Activated T-helper 1 cell treated with anti-CD3 and anti-CD28 coated beads, Interleukin-12 subunit alpha, Interleukin-12 subunit beta, Interleukin-2, Interleukin-4 antibody, amounts not matched to agents 30 ng/mL and 10 ng/mL and 1 ng/mL, durations not matched to agents 14 hours and 24 hours and 36 hours (primary cell): ENCODE measurements around the gene GRID2. TPM values are rescaled to one million over a fixed set of nuclear protein-coding genes. Genes with fewer than 3 reads are reported as not detected.

ENCODE experiments used
- DNase-seq: peaks from one replicate; pipeline ENCODE4 v3.0.0; 2021; ENCODE audit warnings: low spot score
- H3K27ac Mint-ChIP-seq: one replicate; pipeline ENCODE4 v1.8.0; 2021; ENCODE audit warnings: mild to moderate bottlenecking, mixed read lengths
- H3K27me3 Mint-ChIP-seq: one replicate; pipeline ENCODE4 v1.8.0; 2022; ENCODE audit warnings: mild to moderate bottlenecking, moderate library complexity, mixed read lengths; ENCODE audit not compliant: insufficient read depth
- H3K36me3 Mint-ChIP-seq: one replicate; pipeline ENCODE4 v1.8.0; 2021; ENCODE audit warnings: low read depth, mixed read lengths
- H3K4me1 Mint-ChIP-seq: one replicate; pipeline ENCODE4 v1.8.0; 2021; ENCODE audit warnings: low read depth, mixed read lengths
- H3K4me3 Mint-ChIP-seq: one replicate; pipeline ENCODE4 v1.8.0; 2021; ENCODE audit warnings: mild to moderate bottlenecking, moderate library complexity, mixed read lengths
- H3K9me3 Mint-ChIP-seq: one replicate; pipeline ENCODE4 v1.8.0; 2021; ENCODE audit warnings: mixed read lengths
- intact Hi-C: fragments of 100-400 bp; cut with micrococcal nuclease; formaldehyde crosslinking; loops from one replicate; pipeline ENCODE4 v1.15.1; 2024
- total RNA-seq: library from RNA; stranded (reverse); gene quantifications from 2 replicates; pipeline ENCODE4 v1.2.3, GENCODE V29; 2022

Gene GRID2
- total RNA-seq = not detected in 2 replicates

- no peak within 1 kb of the TSS for H3K27ac Mint-ChIP-seq
- no peak within 1 kb of the TSS for H3K4me3 Mint-ChIP-seq
- H3K36me3 Mint-ChIP-seq = no peaks in the 10 kb centered on the region
- no peak for DNase-seq
- H3K9me3 Mint-ChIP-seq = no peaks in the 10 kb centered on the region
- H3K4me1 Mint-ChIP-seq = peaks cover 7% of the 10 kb centered on the region
- H3K27me3 Mint-ChIP-seq = peaks cover 20% of the 10 kb centered on the region
- intact Hi-C loops = no loop called here
These were observed at the start of gene GRID2 for GRCh38 chr4:92303621-92304027. GRID2 (plus strand) TSS chr4:92303966.

- no peaks in the 10 kb centered on the region for H3K27me3 Mint-ChIP-seq
- intact Hi-C loops = no loop called here
- H3K9me3 Mint-ChIP-seq = peaks cover 13% of the 10 kb centered on the region
- H3K36me3 Mint-ChIP-seq = no peaks in the 10 kb centered on the region
- H3K27ac Mint-ChIP-seq = no peak overlapping the region
- no peak overlapping the region for H3K4me3 Mint-ChIP-seq
- no peak for DNase-seq
- H3K4me1 Mint-ChIP-seq = no peaks in the 10 kb centered on the region
These were observed 49.6 kb upstream of the GRID2 start for GRCh38 chr4:92253986-92254671.

- Mint-ChIP-seq H3K27ac (no peak overlapping the region), H3K4me1 (no peaks in the 10 kb centered on the region), H3K36me3 (no peaks in the 10 kb centered on the region), H3K4me3 (no peak overlapping the region), H3K27me3 (no peaks in the 10 kb centered on the region), H3K9me3 (peaks cover 13% of the 10 kb centered on the region)
- no peak for DNase-seq
- intact Hi-C loops = no loop called here
These were observed 48.9 kb upstream of the GRID2 start for GRCh38 chr4:92254767-92255442.

GRCh38 chr4:92255920-92256244 lies 47.9 kb upstream of the GRID2 start:
- intact Hi-C loops = no loop called here
- H3K4me3 Mint-ChIP-seq = no peak overlapping the region
- no peaks in the 10 kb centered on the region for H3K36me3 Mint-ChIP-seq
- DNase-seq = no peak
- peaks cover 13% of the 10 kb centered on the region for H3K9me3 Mint-ChIP-seq
- no peaks in the 10 kb centered on the region for H3K27me3 Mint-ChIP-seq
- H3K27ac Mint-ChIP-seq = no peak overlapping the region
- no peaks in the 10 kb centered on the region for H3K4me1 Mint-ChIP-seq

- Mint-ChIP-seq H3K4me3 (no peak overlapping the region), H3K36me3 (no peaks in the 10 kb centered on the region), H3K9me3 (peaks cover 9% of the 10 kb centered on the region), H3K4me1 (no peaks in the 10 kb centered on the region), H3K27ac (no peak overlapping the region), H3K27me3 (no peaks in the 10 kb centered on the region)
- intact Hi-C loops = no loop called here
- DNase-seq = no peak
These were observed 45.6 kb upstream of the GRID2 start for GRCh38 chr4:92257931-92258857.

DNA sequence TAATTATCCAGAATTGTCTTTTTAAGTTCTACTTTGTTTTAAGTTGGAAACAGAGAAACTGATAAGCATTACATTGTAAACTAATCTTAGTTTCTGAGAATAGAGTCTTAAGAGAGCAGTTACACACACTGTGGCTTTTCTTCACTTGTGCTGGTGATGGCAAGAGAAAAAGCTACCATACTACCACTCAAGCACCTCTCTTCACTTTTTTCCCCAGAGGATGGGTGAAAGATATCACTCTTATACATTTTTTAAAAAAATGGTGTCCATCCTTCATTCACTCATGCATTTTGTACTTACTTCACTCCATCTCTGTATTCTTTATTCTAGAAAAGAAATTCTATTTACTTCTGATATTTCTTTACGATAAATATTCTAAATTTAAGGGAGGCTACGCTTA lies 42.5 kb upstream of the GRID2 start:
- Mint-ChIP-seq H3K4me3 (no peak overlapping the region), H3K4me1 (no peaks in the 10 kb centered on the region), H3K36me3 (no peaks in the 10 kb centered on the region), H3K9me3 (peaks cover 3% of the 10 kb centered on the region), H3K27me3 (no peaks in the 10 kb centered on the region), H3K27ac (no peak overlapping the region)
- DNase-seq = no peak
- intact Hi-C loops = no loop called here

DNA sequence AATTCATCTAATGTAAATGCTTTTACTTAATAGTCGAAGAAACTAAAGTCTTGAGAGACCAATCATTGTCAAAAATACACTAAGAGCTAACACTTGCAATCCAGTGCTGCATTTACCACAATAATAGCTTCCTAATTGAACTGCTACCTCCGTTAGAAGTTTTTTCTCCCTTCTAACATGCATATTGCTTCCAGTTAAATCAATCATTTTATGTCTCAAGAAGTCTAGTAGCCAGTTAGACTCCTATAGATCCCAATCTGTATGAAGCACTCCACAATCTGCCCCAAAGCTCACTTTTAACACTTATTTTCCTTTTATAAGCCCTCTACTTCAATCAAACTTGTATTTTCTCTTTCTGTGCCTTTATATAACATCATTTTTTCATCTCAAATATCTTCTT lies 41.4 kb upstream of the GRID2 start:
- intact Hi-C loops = no loop called here
- no peaks in the 10 kb centered on the region for H3K9me3 Mint-ChIP-seq
- no peak overlapping the region for H3K4me3 Mint-ChIP-seq
- no peaks in the 10 kb centered on the region for H3K27me3 Mint-ChIP-seq
- H3K36me3 Mint-ChIP-seq = no peaks in the 10 kb centered on the region
- no peak for DNase-seq
- no peak overlapping the region for H3K27ac Mint-ChIP-seq
- H3K4me1 Mint-ChIP-seq = no peaks in the 10 kb centered on the region

DNA sequence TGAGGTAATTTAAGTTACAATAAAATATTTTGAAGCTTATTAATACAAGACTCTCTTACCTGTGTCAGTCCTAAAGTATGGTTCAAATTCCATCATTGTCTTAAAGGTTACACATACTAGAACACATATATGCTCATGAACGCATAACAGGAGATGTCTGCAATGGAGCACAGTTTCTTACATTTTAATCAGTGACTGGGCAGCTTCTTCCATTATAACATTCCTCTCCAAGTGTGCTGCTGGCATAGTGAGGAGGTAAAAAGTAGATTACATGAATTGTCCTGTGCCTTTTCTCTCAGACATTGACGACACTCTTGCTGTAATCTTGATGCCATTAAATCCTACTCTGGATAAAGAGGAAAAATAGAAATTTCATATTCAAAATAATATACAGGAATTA lies 40.8 kb upstream of the GRID2 start:
- Mint-ChIP-seq H3K36me3 (no peaks in the 10 kb centered on the region), H3K4me1 (no peaks in the 10 kb centered on the region), H3K27me3 (no peaks in the 10 kb centered on the region), H3K27ac (no peak overlapping the region), H3K4me3 (no peak overlapping the region), H3K9me3 (no peaks in the 10 kb centered on the region)
- intact Hi-C loops = no loop called here
- no peak for DNase-seq

- intact Hi-C loops = no loop called here
- Mint-ChIP-seq H3K9me3 (no peaks in the 10 kb centered on the region), H3K4me1 (no peaks in the 10 kb centered on the region), H3K27ac (no peak overlapping the region), H3K36me3 (no peaks in the 10 kb centered on the region), H3K4me3 (no peak overlapping the region), H3K27me3 (no peaks in the 10 kb centered on the region)
- no peak for DNase-seq
These were observed 40.2 kb upstream of the GRID2 start for GRCh38 chr4:92263575-92263974.

DNA sequence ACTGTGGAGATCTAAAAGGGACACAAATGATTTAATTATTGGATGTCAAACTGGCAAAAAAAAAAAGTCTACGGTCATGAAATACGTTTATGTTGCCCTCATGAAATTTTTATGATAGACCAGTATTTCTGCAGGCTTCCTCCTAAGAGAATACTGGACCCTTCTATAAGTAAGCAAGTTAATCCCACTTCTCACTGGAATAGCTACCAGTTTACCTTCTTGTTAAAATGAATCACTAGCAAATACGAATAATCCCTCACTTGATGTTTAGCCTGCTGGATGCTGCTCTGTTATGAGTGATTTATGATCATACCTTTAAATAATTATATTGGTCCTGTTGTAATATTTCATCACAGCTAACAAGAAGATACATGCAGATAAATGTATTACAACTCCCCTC lies 39.6 kb upstream of the GRID2 start:
- no peaks in the 10 kb centered on the region for H3K4me1 Mint-ChIP-seq
- no peak overlapping the region for H3K4me3 Mint-ChIP-seq
- no peak for DNase-seq
- no peaks in the 10 kb centered on the region for H3K36me3 Mint-ChIP-seq
- no peaks in the 10 kb centered on the region for H3K27me3 Mint-ChIP-seq
- no peak overlapping the region for H3K27ac Mint-ChIP-seq
- no peaks in the 10 kb centered on the region for H3K9me3 Mint-ChIP-seq
- intact Hi-C loops = no loop called here

- Mint-ChIP-seq H3K9me3 (no peaks in the 10 kb centered on the region), H3K4me1 (no peaks in the 10 kb centered on the region)
- intact Hi-C loops = no loop called here
These were observed 38.7 kb upstream of the GRID2 start for GRCh38 chr4:92265021-92265420.

GRCh38 chr4:92265798-92266197 lies 38.0 kb upstream of the GRID2 start:
- no peaks in the 10 kb centered on the region for H3K4me1 Mint-ChIP-seq
- H3K4me3 Mint-ChIP-seq = no peak overlapping the region
- H3K27ac Mint-ChIP-seq = no peak overlapping the region
- H3K27me3 Mint-ChIP-seq = no peaks in the 10 kb centered on the region
- DNase-seq = no peak
- intact Hi-C loops = no loop called here
- H3K9me3 Mint-ChIP-seq = no peaks in the 10 kb centered on the region
- no peaks in the 10 kb centered on the region for H3K36me3 Mint-ChIP-seq

More at GRCh38 chr4:92265021-92265420, 38.7 kb upstream of the GRID2 start:
- Mint-ChIP-seq H3K27ac (no peak overlapping the region), H3K4me3 (no peak overlapping the region), H3K36me3 (no peaks in the 10 kb centered on the region), H3K27me3 (no peaks in the 10 kb centered on the region)
- no peak for DNase-seq

DNA sequence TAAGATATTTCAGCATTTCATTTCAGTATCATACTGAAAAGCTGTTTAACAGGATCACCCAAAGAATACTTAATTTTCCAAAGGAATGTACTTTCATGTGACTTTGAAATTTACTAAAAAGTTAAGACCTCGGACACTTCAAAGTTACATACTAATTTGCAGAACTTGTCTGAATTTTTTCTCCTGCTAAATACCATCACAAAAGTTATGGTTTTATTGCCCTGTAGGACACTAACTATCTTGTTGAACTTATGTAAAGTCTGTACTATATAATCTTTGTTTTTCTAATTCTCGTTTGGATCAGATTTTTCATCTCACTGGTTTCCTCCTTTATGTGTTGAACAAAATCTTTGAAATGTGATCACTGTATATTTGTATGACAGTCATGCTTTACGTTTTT lies 37.2 kb upstream of the GRID2 start:
- H3K27ac Mint-ChIP-seq = no peak overlapping the region
- no peak overlapping the region for H3K4me3 Mint-ChIP-seq
- H3K9me3 Mint-ChIP-seq = no peaks in the 10 kb centered on the region
- no peaks in the 10 kb centered on the region for H3K27me3 Mint-ChIP-seq
- intact Hi-C loops = no loop called here
- no peak for DNase-seq
- H3K4me1 Mint-ChIP-seq = no peaks in the 10 kb centered on the region
- no peaks in the 10 kb centered on the region for H3K36me3 Mint-ChIP-seq
